ENCODE measurements around the gene BABAM2. TPM values are rescaled to one million over a fixed set of nuclear protein-coding genes. Genes with fewer than 3 reads are reported as not detected.
A peak's percentile ranks its signal among the peaks of the same experiment; 100 is the strongest.

The BABAM2 gene
- total and polyA plus RNA-seq, 8 donors = 27.1 to 49.2 (median 28.4) TPM

DNA sequence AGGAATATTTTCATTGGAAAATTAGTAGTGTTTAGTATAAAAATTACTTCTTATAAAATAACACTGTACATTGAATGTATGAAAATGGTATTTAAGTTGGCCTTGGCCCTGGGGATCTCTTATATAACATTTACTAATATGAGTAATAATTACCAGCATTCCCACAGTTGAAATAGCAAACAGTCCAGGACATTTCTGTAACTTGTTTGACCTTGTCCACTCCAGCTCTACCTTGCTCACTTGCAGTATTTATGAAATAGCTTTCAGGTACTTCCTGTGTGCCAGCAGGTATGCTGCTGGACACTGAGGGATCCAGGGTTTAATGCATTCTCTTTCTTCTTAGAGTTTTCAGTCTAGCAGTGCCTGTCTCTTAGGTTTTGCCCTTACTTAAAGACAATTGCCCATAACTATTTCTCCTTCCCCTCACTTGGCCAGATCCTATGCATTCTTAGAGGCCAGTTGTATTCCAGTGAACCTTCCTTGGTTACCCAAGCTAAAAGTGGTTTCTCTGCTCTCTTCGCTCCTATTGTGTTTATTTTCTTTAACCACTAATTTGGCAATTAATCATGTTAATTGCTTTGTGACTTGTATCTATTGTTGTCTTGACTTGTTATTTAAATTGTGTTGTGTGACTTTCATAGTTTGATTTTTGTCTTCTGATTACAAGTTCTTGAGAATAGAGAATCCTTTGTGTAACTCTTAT, 25.9 kb downstream of the BABAM2 start:
- intact Hi-C loops (cut with DNase I) = no loop called here
- Histone ChIP-seq H3K4me3 (no peak overlapping the region), H3K27ac (peak overlapping the region; percentile 2 to 33), H3K4me1 (peaks cover 18 to 44% of the 10 kb centered on the region in 2 donors), H3K36me3 (no peaks in the 10 kb centered on the region), H3K9me3 (no peaks in the 10 kb centered on the region), H3K27me3 (no peaks in the 10 kb centered on the region)
- DNase-seq = no peak
- ATAC-seq = peak; percentile 89
- TF ChIP-seq, protein P1, sequence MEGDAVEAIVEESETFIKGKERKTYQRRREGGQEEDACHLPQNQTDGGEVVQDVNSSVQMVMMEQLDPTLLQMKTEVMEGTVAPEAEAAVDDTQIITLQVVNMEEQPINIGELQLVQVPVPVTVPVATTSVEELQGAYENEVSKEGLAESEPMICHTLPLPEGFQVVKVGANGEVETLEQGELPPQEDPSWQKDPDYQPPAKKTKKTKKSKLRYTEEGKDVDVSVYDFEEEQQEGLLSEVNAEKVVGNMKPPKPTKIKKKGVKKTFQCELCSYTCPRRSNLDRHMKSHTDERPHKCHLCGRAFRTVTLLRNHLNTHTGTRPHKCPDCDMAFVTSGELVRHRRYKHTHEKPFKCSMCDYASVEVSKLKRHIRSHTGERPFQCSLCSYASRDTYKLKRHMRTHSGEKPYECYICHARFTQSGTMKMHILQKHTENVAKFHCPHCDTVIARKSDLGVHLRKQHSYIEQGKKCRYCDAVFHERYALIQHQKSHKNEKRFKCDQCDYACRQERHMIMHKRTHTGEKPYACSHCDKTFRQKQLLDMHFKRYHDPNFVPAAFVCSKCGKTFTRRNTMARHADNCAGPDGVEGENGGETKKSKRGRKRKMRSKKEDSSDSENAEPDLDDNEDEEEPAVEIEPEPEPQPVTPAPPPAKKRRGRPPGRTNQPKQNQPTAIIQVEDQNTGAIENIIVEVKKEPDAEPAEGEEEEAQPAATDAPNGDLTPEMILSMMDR (IDR thresholded peaks at IDR 0.05) = no peak

- ATAC-seq = peak; percentile 62
- Histone ChIP-seq H3K4me1 (peaks cover 12 to 36% of the 10 kb centered on the region in 2 donors), H3K9me3 (no peaks in the 10 kb centered on the region), H3K27me3 (no peaks in the 10 kb centered on the region), H3K36me3 (no peaks in the 10 kb centered on the region), H3K27ac (peak overlapping the region; percentile 15 to 75), H3K4me3 (no peak overlapping the region)
- TF ChIP-seq, protein P1 (IDR thresholded peaks at IDR 0.05) = no peak
- intact Hi-C loops (cut with DNase I) = no loop called here
- peak in 1 of 4 donors; percentile 37 for DNase-seq
Observed at GRCh38 chr2:27920148-27920885, 29.8 kb downstream of the BABAM2 start.

GRCh38 chr2:27921424-27921823, 30.9 kb downstream of the BABAM2 start:
- ATAC-seq (no peak), DNase-seq (no peak)
- Histone ChIP-seq H3K27ac (peak overlapping the region in 1 of 2 donors; percentile 75), H3K4me3 (no peak overlapping the region), H3K9me3 (no peaks in the 10 kb centered on the region), H3K27me3 (no peaks in the 10 kb centered on the region), H3K4me1 (peaks cover 4 to 27% of the 10 kb centered on the region in 2 donors), H3K36me3 (no peaks in the 10 kb centered on the region)
- intact Hi-C loops (cut with DNase I) = no loop called here
- TF ChIP-seq, protein P1 (IDR thresholded peaks at IDR 0.05) = no peak

DNA sequence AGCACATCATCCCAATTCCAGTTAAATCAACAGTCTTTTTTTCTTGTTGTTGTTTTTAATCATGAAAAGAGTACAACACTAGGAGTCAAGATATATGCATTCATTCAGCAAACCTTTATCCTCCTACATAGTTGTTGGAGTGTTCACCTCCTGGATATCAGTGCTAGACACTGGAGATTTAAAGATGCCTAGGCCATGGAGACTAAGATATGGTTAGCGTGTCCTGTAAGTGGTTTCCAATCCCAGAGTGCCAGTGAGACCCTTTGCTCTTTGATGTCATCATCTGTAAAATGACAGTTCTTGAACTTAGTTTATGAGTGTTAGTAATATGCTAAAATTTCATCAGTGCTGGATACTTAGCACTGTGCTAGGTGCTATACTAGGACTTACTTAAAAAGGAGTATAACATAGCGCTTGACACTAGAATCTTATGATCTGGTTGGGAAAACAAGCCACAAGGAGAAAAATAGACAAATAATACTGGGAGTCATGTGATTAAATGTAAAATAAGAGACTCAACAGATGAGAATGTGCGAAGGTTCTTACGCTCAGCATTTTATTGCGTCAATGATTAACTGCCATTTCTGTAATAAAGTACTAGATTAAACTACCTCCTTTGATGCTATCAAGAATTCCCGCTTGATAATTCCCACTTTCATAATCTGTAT, 31.5 kb downstream of the BABAM2 start:
- Histone ChIP-seq H3K36me3 (no peaks in the 10 kb centered on the region), H3K27ac (no peak overlapping the region), H3K27me3 (no peaks in the 10 kb centered on the region), H3K4me1 (peaks cover 4 to 24% of the 10 kb centered on the region in 2 donors), H3K4me3 (no peak overlapping the region), H3K9me3 (no peaks in the 10 kb centered on the region)
- TF ChIP-seq, protein P1 (IDR thresholded peaks at IDR 0.05) = no peak
- intact Hi-C loops (cut with DNase I) = no loop called here
- no peak for DNase-seq
- ATAC-seq = peak; percentile 53

DNA sequence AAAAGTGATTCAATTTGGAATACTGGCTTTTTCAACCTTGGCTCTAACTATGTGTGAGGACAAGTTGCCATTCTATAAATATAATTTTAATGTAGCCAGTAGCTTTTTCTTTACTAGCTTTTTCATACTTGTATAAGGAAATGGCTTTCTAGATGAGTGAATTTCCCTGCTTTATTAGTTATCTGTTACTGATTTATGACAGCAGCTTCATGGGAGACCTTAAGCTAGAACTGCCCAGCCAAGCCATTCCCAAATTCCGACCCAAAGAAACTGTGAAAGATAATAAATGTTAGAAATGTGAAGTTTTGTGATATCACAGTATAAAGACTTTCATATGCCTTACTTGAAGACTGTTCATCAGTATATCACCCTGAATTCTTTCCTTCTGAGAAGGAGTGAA, 32.3 kb downstream of the BABAM2 start:
- DNase-seq = no peak
- ATAC-seq = no peak
- Histone ChIP-seq H3K27ac (no peak overlapping the region), H3K4me3 (no peak overlapping the region), H3K9me3 (no peaks in the 10 kb centered on the region), H3K27me3 (no peaks in the 10 kb centered on the region), H3K4me1 (peaks cover 4 to 19% of the 10 kb centered on the region in 2 donors), H3K36me3 (no peaks in the 10 kb centered on the region)
- TF ChIP-seq, protein P1 (IDR thresholded peaks at IDR 0.05) = no peak
- intact Hi-C loops (cut with DNase I) = no loop called here

Measured in left lung (tissue), 10 donors.